Measurements from ENCODE around the gene PSMD1.
"Not testable (repeated sequence)": the region's sequence is repeated elsewhere in the genome, so short reads cannot be mapped to it uniquely, and the experiment has no call there.

The PSMD1 gene

DNA sequence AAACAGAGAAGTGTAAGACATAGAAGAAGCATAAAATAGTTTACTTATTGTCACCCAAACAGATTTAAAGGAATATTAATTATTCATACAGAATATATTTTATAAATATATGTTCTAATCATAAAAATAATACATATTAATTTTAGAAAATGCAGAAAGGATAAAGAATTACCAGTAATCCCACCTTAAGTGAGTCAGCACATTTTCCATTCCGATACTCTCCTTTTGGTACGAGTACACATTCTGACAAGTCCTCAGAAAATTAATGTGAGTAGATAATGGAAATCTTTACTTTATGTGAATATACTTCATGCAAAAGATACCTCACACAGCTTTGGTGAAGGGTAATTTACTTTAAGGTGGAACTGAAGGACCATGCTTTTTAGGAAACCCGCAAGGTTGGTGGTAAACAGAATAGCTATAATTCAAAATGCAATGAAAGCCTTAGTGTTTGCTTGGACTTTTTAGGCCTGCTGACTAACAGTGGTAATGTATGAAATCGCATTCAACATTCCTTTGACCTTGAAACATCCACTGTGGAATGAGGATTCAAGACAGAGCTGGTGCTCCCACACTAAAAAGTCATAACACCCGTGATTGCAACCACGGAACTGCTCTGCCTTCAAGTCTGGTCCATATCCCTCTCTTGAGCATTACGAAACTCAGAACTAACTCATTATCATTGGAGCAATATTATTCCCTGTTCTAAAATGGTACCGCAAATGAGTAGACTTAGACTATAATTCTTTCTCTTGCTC, 96.3 kb downstream of the PSMD1 start:
- no peak for DNase-seq (ENCODE audit: low read depth in 3 of 3)

DNA sequence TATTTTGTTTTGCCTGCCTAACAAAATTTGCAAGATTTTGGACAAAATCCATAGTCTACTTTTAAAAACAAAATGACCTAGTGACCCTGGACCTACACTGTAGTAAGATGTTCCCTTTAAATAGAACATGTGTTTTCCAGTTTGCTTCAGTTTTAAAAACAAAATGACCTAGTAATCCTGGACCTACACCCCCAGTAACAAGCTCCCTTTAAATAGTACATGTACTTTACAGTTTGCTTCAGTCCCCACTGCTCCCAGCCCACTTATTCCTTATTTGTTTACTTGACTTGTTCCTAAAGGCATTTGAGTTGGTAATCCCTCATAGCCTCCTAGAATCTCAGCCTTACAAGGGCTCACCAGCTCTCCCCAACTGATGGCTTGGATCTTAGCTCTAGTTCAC, 102.6 kb downstream of the PSMD1 start:
- DNase-seq (ENCODE audit: low read depth in 3 of 3), result no peak

DNA sequence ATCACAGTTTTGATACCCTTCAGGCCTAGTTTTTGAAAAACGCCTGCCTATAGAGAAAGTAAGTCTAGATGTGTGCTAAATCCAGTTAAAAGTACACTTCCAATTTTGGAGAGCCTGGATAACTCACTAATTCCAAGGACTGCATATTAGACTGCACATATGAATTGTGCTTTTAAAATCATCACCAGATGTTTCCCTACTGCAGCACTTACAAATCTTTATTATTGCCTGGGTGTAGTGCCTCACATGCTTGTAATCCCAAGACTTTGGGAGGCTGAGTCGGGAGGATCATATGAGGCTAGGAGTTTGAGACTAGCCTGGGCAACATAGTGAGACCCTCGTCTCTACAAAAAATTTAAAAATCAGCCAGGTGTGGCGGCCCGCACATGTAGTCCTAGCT, 104.0 kb downstream of the PSMD1 start:
- DNase-seq (ENCODE audit: low read depth in 3 of 3), result no peak

DNA sequence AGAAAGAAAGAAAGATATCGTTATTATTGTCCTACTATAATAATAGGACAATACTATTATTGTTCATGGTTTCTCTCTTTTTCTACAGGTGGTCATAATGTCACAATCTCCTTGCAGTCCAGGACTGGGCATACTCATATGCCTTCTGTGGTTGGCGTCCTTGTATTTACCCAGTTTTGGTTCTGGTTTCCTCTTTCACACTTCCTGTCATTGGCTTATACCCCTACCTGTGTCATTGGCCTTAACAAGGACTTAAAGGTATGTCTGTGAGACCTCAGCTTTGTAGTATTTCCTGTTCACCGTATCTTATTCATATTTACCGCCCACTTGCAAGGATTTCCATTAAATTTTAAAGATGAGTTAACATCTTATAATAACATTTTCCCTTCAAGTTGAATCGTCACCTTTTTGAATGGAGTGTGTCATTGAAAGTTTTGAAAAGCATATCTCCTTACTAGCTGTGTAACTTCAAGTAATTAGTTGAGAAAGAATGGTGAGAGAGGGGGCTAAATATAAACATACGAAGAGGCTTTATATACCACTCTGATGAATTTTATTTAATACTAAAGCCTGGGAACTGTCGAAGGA, 104.7 kb downstream of the PSMD1 start:
- no peak for DNase-seq (ENCODE audit: low read depth in 3 of 3)

DNA sequence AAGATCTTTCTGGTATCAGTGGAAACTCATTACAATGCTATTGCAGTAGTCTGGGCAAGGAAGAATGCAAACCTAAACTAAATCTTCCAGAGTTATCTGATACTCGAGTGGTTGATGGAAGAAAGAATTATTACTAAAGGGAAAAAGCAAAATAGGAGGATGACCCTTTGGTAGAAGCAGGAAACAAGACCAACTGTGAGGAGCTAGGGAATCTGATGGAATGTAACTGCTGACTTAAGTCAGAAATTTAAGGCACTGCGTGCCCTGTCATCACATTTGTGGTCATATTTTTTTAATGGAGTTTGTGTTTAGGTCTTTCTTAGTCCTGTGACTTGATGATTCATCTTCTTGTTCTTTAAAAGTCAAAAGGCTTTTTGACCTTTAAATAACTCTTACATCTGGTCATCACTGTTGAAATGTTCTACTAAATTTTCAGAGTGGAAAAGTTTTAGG, 105.2 kb downstream of the PSMD1 start:
- no peak for DNase-seq (ENCODE audit: low read depth in 3 of 3)

GRCh38 chr2:231163011-231163410, 106.3 kb downstream of the PSMD1 start:
- DNase-seq (ENCODE audit: low read depth in 3 of 3), result no peak

DNA sequence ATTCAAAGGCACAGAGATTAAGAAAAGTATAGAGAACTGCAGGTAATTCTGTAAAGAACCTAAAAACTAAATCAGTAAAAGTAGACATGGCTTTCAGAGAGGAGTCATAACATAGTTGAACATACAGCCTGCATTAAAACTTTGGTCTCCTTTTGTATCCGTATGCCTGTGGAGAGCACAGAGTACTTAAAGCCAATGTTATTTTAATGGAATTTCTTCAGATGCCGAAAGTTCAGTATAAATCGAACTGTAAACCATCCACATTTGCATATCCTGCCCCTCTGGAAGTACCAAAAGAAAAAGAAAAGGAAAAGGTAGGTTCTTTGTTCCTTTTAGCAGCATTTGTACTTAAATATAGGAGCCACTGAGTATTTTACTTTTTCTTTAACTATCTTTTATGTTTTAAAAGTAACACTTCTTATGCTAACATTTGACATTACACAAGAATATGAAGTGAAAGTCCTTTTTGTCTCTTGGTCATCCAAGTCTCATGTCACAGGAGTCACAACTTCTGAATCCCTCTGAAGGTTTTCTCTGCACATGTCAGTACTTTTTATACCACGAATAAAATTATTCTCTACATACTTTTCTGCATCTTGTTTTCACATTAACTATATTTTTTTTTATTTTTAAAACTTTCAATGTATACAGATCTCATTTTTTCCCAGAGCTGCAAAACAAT, 106.9 kb downstream of the PSMD1 start:
- DNase-seq (ENCODE audit: low read depth in 3 of 3), result no peak

GRCh38 chr2:231167745-231168459, 111.2 kb downstream of the PSMD1 start:
- no peak for DNase-seq (ENCODE audit: low read depth in 3 of 3)

- no peak for DNase-seq (ENCODE audit: low read depth in 3 of 3)
These were observed 111.9 kb downstream of the PSMD1 start for GRCh38 chr2:231168460-231169139.

GRCh38 chr2:231169488-231169887, 112.8 kb downstream of the PSMD1 start:
- DNase-seq (ENCODE audit: low read depth in 3 of 3), result no peak

DNA sequence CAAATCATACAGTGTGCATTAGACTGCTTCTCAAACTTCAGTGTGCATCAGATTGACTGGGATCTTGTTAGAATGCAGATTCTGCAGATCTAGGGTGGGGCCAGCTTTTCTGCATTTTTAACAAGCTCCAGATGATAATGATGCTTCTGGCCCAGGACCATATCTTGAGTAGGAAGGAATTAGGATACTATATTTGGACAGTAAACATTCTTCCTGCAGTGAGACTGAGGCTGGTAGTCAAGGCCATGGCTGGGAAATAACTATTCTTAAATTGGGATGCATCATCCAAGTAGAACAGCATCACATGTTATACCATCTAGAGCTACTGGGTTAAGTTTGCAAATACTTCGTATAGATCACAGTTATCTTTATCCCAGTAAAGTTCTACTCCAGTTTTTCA, 113.4 kb downstream of the PSMD1 start:
- DNase-seq (ENCODE audit: low read depth in 3 of 3), result no peak

GRCh38 chr2:231172025-231172424, 115.4 kb downstream of the PSMD1 start:
- DNase-seq (ENCODE audit: low read depth in 3 of 3), result no peak

- DNase-seq (ENCODE audit: low read depth in 3 of 3), result no peak
These were observed 117.6 kb downstream of the PSMD1 start for GRCh38 chr2:231174211-231174651.

GRCh38 chr2:231176066-231176465, 119.4 kb downstream of the PSMD1 start:
- no peak for DNase-seq (ENCODE audit: low read depth in 3 of 3)

DNA sequence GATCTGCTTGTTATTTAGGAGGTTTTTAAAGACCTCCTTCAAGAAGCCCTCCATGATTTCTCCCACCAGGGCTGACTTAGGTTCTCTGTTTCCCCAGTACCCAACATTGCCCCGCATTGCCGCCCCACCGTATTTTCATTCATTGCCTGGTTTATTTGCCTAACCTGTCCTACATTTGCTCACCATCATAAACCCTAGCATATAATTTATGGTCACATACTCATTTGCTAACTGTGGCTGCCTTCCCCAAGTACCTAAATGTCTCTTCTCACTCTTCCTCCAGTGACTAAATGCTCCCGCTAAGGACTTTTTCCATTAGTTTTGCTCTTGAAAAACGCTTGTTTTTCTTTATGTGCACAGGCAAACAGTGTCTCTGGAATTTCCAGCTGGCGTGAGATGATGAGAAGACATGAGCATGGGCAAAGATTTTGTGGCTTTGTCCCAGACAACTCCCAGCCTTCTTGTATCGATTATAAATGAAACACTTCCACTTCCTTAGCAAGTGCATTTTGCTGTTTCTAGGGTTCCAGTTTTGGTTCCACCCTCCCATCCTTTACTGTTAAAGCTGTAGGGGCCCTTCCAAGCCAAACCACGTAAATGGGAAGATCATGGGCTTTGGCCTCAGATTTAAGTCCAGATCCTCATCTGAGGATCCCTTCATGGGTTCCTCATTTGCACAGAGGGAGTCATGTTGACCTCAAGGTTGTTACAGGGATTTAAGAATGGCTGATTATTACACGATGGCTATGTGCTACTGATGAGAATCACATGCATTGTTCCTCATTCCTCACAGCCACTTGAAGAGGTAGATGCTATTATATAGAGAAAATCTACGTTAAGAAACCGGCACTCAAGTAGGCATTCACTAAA, 120.7 kb downstream of the PSMD1 start:
- DNase-seq (ENCODE audit: low read depth in 3 of 3), result no peak

DNA sequence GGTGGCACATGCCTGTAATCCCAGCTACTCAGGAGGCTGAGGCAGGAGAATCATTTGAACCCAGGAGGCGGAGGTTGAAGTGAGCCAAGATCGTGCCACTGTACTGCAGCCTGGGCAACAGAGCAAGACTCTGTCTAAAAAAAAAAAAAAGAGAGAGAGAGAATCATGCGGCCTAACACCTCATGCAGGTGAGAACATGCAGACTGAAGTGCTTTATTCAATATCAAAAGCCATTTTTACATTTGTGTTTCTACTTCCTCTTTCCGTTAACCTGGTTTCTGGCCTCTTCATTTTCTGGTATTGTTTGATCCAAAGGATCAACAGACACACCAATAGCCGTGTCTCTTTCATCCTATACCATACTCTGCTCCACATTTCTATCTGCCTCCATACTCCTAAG, 122.1 kb downstream of the PSMD1 start:
- DNase-seq (ENCODE audit: low read depth in 3 of 3), result not testable (repeated sequence)

DNA sequence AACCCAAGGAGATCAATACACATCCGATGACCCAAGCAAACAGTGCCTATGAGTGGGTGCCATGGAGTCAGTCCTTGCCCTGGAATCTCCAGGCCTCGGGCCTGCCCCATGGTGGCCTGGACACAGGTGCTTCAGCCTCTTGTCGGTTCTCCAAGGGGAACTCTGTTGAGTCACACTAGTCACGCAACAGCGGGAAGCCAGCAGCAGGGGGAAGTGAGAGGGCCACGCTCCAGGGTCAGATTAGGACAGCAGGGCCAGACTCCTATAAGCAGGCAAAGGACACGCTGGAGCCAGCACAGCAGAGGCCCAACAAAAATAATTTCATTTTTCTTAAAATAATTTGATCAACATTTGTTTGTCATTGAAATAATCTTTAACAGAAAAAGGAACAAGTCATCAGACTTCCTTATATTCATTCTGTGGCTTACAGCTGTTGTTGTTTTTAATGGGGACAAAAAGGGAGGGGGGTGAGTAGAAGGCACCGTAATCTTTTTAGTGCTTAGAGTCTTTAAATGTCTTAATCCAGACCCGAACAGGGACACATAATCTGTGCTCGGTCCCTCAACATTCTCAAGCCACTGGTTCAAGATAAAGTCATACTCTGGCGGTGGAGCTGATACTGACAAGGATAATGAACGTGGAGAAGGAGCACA, 125.3 kb downstream of the PSMD1 start:
- DNase-seq (ENCODE audit: low read depth in 3 of 3), result no peak

GRCh38 chr2:231182513-231182899, 125.8 kb downstream of the PSMD1 start:
- no peak for DNase-seq (ENCODE audit: low read depth in 3 of 3)

- no peak for DNase-seq (ENCODE audit: low read depth in 3 of 3)
These were observed 127.2 kb downstream of the PSMD1 start for GRCh38 chr2:231183851-231184250.

DNA sequence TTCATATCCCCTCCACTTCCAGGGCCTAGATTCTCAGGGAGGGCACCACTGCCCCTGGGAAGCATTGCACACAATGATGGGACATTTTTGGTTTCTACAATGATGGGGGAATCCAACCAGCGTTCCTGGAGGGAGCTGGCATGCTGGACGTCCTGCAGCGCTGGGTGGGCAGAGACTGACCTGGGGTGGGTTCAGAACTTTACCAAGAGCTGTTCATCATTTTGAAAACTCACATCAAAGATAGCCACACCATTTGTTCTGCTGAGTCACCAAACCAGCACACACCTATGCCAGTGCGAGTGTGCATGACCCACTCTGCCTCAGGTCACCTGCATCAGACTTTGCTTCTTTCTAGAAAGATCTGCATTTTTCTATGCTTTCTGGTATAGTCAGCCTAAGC, 127.7 kb downstream of the PSMD1 start:
- no peak for DNase-seq (ENCODE audit: low read depth in 3 of 3)
